Bronchial epithelial cell (primary cell): ENCODE data around the gene RNF141. TPM values are rescaled to one million over a fixed set of nuclear protein-coding genes. Genes with fewer than 3 reads are reported as not detected.

Experiments used
- DNase-seq: peaks from one replicate; pipeline ENCODE4 v3.0.0-alpha.2; 2010; ENCODE audit warnings: low read depth
- FAIRE-seq: peaks from 2 replicates; lab custom pipeline; 2011; peaks lifted over from hg19 to GRCh38; lab: Jason Lieb, UNC
- H3K27me3 ChIP-seq: 2 replicates; pipeline ENCODE4 v1.5.1; 2011; ENCODE audit warnings: low read length; ENCODE audit not compliant: control insufficient read depth, insufficient read depth
- H3K36me3 ChIP-seq: 2 replicates; pipeline ENCODE4 v1.5.1; 2011; ENCODE audit warnings: low read length; ENCODE audit not compliant: control insufficient read depth, insufficient read depth
- H3K4me3 ChIP-seq: 2 replicates; pipeline ENCODE4 v1.5.1; 2011; ENCODE audit warnings: mild to moderate bottlenecking, low read depth, low read length, control low read depth
- CTCF ChIP-seq: IDR thresholded peaks from 2 replicates; pipeline ENCODE4 v1.5.1; 2011; ENCODE audit warnings: mild to moderate bottlenecking, moderate library complexity, low read length, control low read depth, inconsistent platforms; ENCODE audit not compliant: insufficient read depth, severe bottlenecking
- total RNA-seq: library from RNA; depleted of rRNA; stranded (reverse); fragments of >200 nt; gene quantifications from 2 replicates; pipeline ENCODE4 v1.2.1, GENCODE V29; 2014

The RNF141 gene
- total RNA-seq, 1 donor from 2014 or later: 71.9 TPM

DNA sequence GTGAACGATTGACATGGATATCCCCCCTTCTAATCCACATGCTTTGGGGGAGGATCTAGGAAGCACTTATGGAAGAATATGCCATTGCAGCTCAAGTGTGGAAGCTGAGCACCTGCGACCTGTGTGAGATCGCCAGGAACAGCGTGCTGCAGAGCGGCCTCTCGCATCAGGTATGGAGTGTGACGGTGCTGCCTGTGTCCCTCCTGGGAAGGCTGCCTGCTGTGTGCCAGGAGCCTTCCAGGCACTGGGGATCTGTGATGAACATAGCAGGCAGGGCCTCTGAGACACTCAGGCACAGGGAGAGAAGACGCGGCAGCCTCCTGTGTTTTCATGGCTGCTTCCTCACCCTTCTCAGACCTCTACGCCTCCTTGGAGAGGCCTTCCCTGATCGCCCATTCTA lies 36.5 kb downstream of the RNF141 start:
- DNase-seq: no peak
- H3K27me3 ChIP-seq: no peaks in the 10 kb centered on the region
- H3K4me3 ChIP-seq: no peak overlapping the region
- peaks cover 22% of the 10 kb centered on the region for H3K36me3 ChIP-seq
- no peak for TF ChIP-seq CTCF
- no peak for FAIRE-seq

DNA sequence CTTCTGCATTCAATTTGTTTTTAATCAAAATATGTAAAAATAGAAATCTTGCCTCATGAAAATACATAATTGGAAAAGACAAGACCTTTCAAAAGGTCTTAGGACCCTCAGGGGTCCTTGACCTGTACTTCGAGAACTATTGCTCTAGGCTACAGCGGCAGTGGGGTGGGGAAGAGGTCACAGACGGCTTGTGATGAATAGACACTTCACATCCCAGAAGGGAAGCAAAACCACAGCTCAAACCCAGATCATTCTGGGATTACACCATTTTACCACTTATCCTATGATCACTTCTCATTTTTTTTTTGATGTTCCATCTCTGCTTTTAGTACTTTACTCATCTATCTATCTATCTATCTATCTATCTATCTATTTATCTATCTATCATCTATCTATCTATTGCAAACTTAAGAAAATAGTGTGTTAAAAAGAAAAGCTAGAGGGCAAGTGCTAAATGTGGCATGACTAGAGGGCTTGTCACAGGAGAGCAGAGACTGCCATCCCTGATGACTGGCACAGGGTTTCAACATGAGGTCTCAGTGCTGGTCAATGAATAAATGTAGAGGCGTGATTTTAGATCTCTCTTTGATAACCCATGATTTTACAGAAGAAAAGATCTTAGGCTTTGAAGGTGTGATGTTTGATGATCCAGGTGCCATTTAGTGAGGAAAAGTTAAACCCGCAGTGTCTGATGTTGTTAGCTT lies 37.1 kb downstream of the RNF141 start:
- Histone ChIP-seq H3K4me3 (no peak overlapping the region), H3K36me3 (peaks cover 22% of the 10 kb centered on the region), H3K27me3 (no peaks in the 10 kb centered on the region)
- DNase-seq: no peak
- no peak for FAIRE-seq
- TF ChIP-seq CTCF: no peak

- no peaks in the 10 kb centered on the region for H3K27me3 ChIP-seq
- H3K36me3 ChIP-seq: peaks cover 24% of the 10 kb centered on the region
- FAIRE-seq: no peak
- H3K4me3 ChIP-seq: no peak overlapping the region
- no peak for DNase-seq
- TF ChIP-seq CTCF: no peak
These were observed 37.8 kb downstream of the RNF141 start for GRCh38 chr11:10503221-10503620.

DNA sequence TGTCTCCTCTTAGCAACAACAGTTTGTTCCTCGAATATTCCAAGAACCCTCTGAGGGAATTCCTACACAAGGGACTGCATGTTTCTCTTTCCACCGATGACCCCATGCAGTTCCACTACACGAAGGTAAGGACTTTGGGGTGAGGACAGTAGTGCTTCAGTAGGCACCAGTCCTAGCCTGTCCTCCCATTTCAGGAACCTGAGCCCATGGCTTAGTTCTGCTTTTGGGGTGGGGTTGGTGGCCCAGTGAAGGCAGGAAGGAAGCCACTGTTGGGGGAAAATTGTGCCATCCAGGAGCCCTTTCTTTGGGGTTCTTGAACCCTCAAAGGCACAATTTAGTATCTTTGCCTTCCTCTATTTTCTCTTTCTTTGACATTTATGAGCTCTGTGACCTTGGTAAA lies 38.2 kb downstream of the RNF141 start:
- TF ChIP-seq CTCF: no peak
- FAIRE-seq (no peak), DNase-seq (no peak)

GRCh38 chr11:10502065-10502680 lies 38.8 kb downstream of the RNF141 start:
- FAIRE-seq (peak; percentile 79), DNase-seq (no peak)
- H3K36me3 ChIP-seq: peaks cover 26% of the 10 kb centered on the region
- no peaks in the 10 kb centered on the region for H3K27me3 ChIP-seq
- H3K4me3 ChIP-seq: no peak overlapping the region
- TF ChIP-seq CTCF: no peak

More for the DNA sequence above, 38.2 kb downstream of the RNF141 start:
- Histone ChIP-seq H3K36me3 (peaks cover 25% of the 10 kb centered on the region), H3K27me3 (no peaks in the 10 kb centered on the region), H3K4me3 (no peak overlapping the region)
